WTC11 (cell line): ENCODE results near the gene SLCO1B3.
"Not testable (repeated sequence)": the region's sequence is repeated elsewhere in the genome, so short reads cannot be mapped to it uniquely, and the experiment has no call there.

Experiments used
- CBFB ChIP-seq: sonication (generic); formaldehyde crosslinking; IDR thresholded peaks from 2 replicates; pipeline ENCODE4 v1.8.1; 2022; ENCODE audit warnings: mild to moderate bottlenecking, low read depth, missing genetic modification reagents
- ESRRA ChIP-seq: sonication (generic); formaldehyde crosslinking; IDR thresholded peaks from 2 replicates; pipeline ENCODE4 v1.8.1; 2022; ENCODE audit warnings: mild to moderate bottlenecking, missing genetic modification reagents, borderline replicate concordance
- ETV6 ChIP-seq: sonication (generic); formaldehyde crosslinking; IDR thresholded peaks from 2 replicates; pipeline ENCODE4 v1.8.1; 2022; ENCODE audit warnings: mild to moderate bottlenecking, missing genetic modification reagents
- GTF2I ChIP-seq: fragments of 250-450 bp; sonication (Bioruptor Pico); conservative IDR thresholded peaks from 2 replicates; pipeline ENCODE4 v1.4.0; 2021; ENCODE audit warnings: mild to moderate bottlenecking
- IRF2 ChIP-seq: sonication (generic); formaldehyde crosslinking; IDR thresholded peaks from 2 replicates; pipeline ENCODE4 v1.8.0; 2022; ENCODE audit warnings: low read depth, missing genetic modification reagents, borderline replicate concordance
- NFYB ChIP-seq: sonication (generic); formaldehyde crosslinking; conservative IDR thresholded peaks from 2 replicates; pipeline ENCODE4 v1.8.0; 2022; ENCODE audit warnings: low read depth, missing genetic modification reagents
- ZNF121 ChIP-seq: sonication (generic); formaldehyde crosslinking; IDR thresholded peaks from 2 replicates; pipeline ENCODE4 v1.8.0; 2023; ENCODE audit warnings: missing genetic modification reagents
- ZNF423 ChIP-seq: fragments of 250-450 bp; sonication (Bioruptor Pico); IDR thresholded peaks from 2 replicates; pipeline ENCODE4 v2.1.2; 2022; ENCODE audit warnings: mild to moderate bottlenecking, moderate library complexity
- TF ChIP-seq, protein P1 (sequence below): fragments of 200-600 bp; IDR thresholded peaks from 2 replicates; pipeline ENCODE4 v1.8.0; 2022; ENCODE audit warnings: antibody characterized with exemption
- TF ChIP-seq, protein P2 (sequence below): sonication (generic); formaldehyde crosslinking; IDR thresholded peaks from 2 replicates; pipeline ENCODE4 v1.8.1; 2023; ENCODE audit warnings: mild to moderate bottlenecking, missing genetic modification reagents, moderate library complexity
- TF ChIP-seq, protein P3 (sequence below): sonication (generic); formaldehyde crosslinking; IDR thresholded peaks from 2 replicates; pipeline ENCODE4 v1.8.1; 2022; ENCODE audit warnings: mild to moderate bottlenecking, moderate library complexity, missing genetic modification reagents
- TF ChIP-seq, protein P4 (sequence below): sonication (generic); formaldehyde crosslinking; IDR thresholded peaks from 2 replicates; pipeline ENCODE4 v1.8.0; 2022; ENCODE audit warnings: mild to moderate bottlenecking, missing genetic modification reagents
- TF ChIP-seq, protein P5 (sequence below): sonication (generic); formaldehyde crosslinking; IDR thresholded peaks from 2 replicates; pipeline ENCODE4 v1.8.1; 2023; ENCODE audit warnings: mild to moderate bottlenecking, missing genetic modification reagents, moderate library complexity

DNA sequence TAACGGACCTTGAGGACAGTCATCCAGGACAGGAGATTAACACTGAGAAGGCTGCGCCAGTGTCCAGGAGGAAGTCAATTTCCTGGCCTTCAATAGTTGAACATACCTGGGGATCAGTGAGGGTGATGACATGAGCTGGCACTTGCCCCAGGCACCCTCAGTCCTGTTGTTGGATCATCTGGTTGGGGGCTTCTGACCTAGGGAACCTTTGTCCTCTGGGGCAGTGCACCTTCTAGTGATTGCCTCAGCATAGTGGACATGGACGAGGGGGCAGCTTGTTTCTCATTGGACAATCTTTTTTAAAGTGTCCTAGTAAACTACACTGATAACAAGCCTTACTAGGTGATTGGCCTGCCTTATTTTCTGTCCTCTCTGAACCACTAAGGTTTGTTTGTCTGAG lies 30.5 kb upstream of the SLCO1B3 start:
- TF ChIP-seq, protein P1, sequence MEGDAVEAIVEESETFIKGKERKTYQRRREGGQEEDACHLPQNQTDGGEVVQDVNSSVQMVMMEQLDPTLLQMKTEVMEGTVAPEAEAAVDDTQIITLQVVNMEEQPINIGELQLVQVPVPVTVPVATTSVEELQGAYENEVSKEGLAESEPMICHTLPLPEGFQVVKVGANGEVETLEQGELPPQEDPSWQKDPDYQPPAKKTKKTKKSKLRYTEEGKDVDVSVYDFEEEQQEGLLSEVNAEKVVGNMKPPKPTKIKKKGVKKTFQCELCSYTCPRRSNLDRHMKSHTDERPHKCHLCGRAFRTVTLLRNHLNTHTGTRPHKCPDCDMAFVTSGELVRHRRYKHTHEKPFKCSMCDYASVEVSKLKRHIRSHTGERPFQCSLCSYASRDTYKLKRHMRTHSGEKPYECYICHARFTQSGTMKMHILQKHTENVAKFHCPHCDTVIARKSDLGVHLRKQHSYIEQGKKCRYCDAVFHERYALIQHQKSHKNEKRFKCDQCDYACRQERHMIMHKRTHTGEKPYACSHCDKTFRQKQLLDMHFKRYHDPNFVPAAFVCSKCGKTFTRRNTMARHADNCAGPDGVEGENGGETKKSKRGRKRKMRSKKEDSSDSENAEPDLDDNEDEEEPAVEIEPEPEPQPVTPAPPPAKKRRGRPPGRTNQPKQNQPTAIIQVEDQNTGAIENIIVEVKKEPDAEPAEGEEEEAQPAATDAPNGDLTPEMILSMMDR = not testable (repeated sequence)
- TF ChIP-seq CBFB (CRISPR knock-in tag); IRF2 (CRISPR knock-in tag); NFYB; GTF2I; ETV6; ZNF423 (CRISPR knock-in tag); ESRRA; ZNF121 (CRISPR knock-in tag): not testable (repeated sequence)
- TF ChIP-seq, protein P2, sequence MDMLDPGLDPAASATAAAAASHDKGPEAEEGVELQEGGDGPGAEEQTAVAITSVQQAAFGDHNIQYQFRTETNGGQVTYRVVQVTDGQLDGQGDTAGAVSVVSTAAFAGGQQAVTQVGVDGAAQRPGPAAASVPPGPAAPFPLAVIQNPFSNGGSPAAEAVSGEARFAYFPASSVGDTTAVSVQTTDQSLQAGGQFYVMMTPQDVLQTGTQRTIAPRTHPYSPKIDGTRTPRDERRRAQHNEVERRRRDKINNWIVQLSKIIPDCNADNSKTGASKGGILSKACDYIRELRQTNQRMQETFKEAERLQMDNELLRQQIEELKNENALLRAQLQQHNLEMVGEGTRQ (CRISPR knock-in tag) = not testable (repeated sequence)
- TF ChIP-seq, protein P3, sequence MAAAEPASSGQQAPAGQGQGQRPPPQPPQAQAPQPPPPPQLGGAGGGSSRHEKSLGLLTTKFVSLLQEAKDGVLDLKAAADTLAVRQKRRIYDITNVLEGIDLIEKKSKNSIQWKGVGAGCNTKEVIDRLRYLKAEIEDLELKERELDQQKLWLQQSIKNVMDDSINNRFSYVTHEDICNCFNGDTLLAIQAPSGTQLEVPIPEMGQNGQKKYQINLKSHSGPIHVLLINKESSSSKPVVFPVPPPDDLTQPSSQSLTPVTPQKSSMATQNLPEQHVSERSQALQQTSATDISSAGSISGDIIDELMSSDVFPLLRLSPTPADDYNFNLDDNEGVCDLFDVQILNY = not testable (repeated sequence)
- TF ChIP-seq, protein P4, sequence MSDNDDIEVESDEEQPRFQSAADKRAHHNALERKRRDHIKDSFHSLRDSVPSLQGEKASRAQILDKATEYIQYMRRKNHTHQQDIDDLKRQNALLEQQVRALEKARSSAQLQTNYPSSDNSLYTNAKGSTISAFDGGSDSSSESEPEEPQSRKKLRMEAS (CRISPR knock-in tag) = not testable (repeated sequence)
- TF ChIP-seq, protein P5, sequence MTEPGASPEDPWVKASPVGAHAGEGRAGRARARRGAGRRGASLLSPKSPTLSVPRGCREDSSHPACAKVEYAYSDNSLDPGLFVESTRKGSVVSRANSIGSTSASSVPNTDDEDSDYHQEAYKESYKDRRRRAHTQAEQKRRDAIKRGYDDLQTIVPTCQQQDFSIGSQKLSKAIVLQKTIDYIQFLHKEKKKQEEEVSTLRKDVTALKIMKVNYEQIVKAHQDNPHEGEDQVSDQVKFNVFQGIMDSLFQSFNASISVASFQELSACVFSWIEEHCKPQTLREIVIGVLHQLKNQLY = not testable (repeated sequence)
